Neural crest cell (in vitro differentiated cells): ENCODE data around the gene ZNF529. TPM values are rescaled to one million over a fixed set of nuclear protein-coding genes. Genes with fewer than 3 reads are reported as not detected.
"Not testable (repeated sequence)": the region's sequence is repeated elsewhere in the genome, so short reads cannot be mapped to it uniquely, and the experiment has no call there.

Experiments used
- DNase-seq: peaks from one replicate; pipeline ENCODE4 v3.0.0; 2021; ENCODE audit warnings: low read depth, mixed read lengths, low spot score
- H3K27ac Mint-ChIP-seq: one replicate; pipeline ENCODE4 v1.8.0; 2021; ENCODE audit warnings: mild to moderate bottlenecking, mixed read lengths; ENCODE audit not compliant: unreplicated experiment
- H3K27me3 Mint-ChIP-seq: 2 replicates; pipeline ENCODE4 v1.8.0; 2021; ENCODE audit warnings: low read depth, mild to moderate bottlenecking, mixed read lengths
- H3K36me3 Mint-ChIP-seq: 2 replicates; pipeline ENCODE4 v1.8.0; 2021; ENCODE audit warnings: low read depth, mild to moderate bottlenecking, mixed read lengths
- H3K4me1 Mint-ChIP-seq: 2 replicates; pipeline ENCODE4 v1.8.0; 2021; ENCODE audit warnings: mixed read lengths
- H3K4me3 Mint-ChIP-seq: one replicate; pipeline ENCODE4 v1.8.0; 2021; ENCODE audit warnings: mild to moderate bottlenecking, mixed read lengths
- H3K9me3 Mint-ChIP-seq: 2 replicates; pipeline ENCODE4 v1.8.0; 2021; ENCODE audit warnings: mixed read lengths
- long read RNA-seq: library from polyadenylated mRNA; unstranded; transcript quantifications from one replicate; pipeline ENCODE4 v2.0.0, GENCODE V29; 2020
- total RNA-seq: library from RNA; stranded (reverse); gene quantifications from 2 replicates; pipeline ENCODE4 v1.2.1, GENCODE V29; 2021
- TF ChIP-seq, protein P1 (sequence below): fragments of 200-600 bp; sonication (generic); conservative IDR thresholded peaks from 2 replicates; pipeline ENCODE4 v1.5.0; 2021; ENCODE audit warnings: antibody characterized with exemption, mild to moderate bottlenecking

The ZNF529 gene
- 19.7 and 19.9 TPM in 2 replicates for total RNA-seq
- long read RNA-seq, full-length matches to known transcripts: 6 of 16 reads
- long read RNA-seq, partial matches to known transcripts: 3 of 16 reads
- long read RNA-seq, other reads (novel, unspliced or antisense): 7 of 16 reads

DNA sequence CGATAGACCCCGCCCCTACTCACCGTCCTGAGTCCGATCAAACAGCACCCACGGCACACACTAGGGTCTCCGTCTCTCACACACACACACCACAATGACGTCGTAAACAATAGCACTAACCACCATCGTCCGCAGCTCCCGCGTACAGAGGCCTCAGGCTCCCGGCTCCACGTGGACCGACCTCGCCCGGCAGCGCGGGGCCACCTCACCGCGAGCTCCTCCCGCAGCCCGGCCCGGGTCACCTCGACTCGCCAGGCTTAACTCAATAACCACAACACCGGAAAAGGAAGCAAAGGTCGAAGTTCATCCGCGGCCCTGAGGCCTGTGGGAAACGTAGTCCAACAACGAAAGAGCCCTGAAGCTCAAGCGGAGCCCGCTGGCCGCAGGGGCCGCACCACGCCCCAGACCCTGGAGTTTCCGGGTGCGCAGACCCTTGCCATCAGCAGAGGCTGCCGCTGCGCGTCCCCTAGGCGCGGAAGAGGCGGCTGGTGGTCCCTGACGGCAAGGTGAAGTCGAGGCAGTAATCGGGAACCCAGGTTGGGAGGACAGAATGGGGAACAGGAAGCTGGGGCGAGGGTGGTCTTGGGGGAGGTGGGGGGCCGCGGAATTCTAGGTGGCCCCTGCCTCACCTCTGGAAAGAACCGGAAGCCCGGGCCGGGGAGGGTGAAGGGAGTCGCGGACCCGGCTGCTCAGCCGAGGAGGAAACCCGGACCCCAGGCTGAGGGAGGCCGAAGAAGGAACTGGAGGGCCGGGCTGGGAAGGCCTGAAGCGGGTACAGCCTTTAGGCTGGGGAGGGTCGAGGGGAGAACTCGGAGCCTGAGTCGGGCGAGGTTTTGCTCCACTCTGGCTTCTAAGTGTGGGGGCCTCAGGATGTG, at the start of gene ZNF529:
Gene ZNF529, minus strand, starts transcription at position 273 of the 875 bp plus-strand sequence. CDS start 946 bp downstream, outside the sequence.
- H3K27me3 Mint-ChIP-seq: no peaks in the 10 kb centered on the region
- H3K36me3 Mint-ChIP-seq: peaks cover 36% of the 10 kb centered on the region
- peak within 1 kb of the TSS; percentile 98 for H3K27ac Mint-ChIP-seq
- TF ChIP-seq, protein P1, sequence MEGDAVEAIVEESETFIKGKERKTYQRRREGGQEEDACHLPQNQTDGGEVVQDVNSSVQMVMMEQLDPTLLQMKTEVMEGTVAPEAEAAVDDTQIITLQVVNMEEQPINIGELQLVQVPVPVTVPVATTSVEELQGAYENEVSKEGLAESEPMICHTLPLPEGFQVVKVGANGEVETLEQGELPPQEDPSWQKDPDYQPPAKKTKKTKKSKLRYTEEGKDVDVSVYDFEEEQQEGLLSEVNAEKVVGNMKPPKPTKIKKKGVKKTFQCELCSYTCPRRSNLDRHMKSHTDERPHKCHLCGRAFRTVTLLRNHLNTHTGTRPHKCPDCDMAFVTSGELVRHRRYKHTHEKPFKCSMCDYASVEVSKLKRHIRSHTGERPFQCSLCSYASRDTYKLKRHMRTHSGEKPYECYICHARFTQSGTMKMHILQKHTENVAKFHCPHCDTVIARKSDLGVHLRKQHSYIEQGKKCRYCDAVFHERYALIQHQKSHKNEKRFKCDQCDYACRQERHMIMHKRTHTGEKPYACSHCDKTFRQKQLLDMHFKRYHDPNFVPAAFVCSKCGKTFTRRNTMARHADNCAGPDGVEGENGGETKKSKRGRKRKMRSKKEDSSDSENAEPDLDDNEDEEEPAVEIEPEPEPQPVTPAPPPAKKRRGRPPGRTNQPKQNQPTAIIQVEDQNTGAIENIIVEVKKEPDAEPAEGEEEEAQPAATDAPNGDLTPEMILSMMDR: peak; percentile 18
- DNase-seq: peak; percentile 88
- peaks cover 2% of the 10 kb centered on the region for H3K9me3 Mint-ChIP-seq
- H3K4me1 Mint-ChIP-seq: peaks cover 34% of the 10 kb centered on the region
- H3K4me3 Mint-ChIP-seq: peak within 1 kb of the TSS; percentile 94

DNA sequence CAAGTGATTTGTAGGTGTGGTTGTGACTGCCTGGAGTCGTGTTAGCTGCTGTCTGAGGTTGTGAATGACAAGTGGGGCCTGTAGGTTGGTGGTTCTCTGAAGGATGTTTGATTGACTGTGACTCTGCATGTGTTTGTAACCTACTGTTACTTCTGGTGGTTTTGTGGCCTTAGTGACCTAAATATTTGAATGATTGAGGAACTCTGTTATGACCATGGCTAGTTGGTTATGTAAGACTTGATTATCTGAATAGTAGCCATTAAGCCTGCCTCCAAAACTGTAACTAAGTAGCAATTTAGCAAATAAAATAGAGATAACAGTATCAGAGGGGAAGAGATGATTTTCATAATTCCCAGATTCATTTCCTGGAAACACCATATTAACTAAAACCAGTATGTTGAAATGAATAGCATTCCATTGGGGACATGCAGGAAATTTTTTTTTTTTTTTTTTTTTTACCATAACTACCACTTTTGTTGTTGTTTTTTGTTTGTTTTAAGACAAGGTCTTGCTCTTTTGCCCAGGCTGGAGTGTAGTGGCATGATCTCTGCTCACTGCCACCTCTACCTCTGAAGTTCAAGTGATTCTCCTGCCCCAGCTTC, 32.9 kb upstream of the ZNF529 start:
- Mint-ChIP-seq H3K4me1 (peaks cover 26% of the 10 kb centered on the region), H3K4me3 (peak overlapping the region; percentile 90), H3K27me3 (no peaks in the 10 kb centered on the region), H3K27ac (peak overlapping the region; percentile 95), H3K36me3 (peaks cover 28% of the 10 kb centered on the region), H3K9me3 (peaks cover 2% of the 10 kb centered on the region)
- TF ChIP-seq, protein P1: no peak
- no peak for DNase-seq

DNA sequence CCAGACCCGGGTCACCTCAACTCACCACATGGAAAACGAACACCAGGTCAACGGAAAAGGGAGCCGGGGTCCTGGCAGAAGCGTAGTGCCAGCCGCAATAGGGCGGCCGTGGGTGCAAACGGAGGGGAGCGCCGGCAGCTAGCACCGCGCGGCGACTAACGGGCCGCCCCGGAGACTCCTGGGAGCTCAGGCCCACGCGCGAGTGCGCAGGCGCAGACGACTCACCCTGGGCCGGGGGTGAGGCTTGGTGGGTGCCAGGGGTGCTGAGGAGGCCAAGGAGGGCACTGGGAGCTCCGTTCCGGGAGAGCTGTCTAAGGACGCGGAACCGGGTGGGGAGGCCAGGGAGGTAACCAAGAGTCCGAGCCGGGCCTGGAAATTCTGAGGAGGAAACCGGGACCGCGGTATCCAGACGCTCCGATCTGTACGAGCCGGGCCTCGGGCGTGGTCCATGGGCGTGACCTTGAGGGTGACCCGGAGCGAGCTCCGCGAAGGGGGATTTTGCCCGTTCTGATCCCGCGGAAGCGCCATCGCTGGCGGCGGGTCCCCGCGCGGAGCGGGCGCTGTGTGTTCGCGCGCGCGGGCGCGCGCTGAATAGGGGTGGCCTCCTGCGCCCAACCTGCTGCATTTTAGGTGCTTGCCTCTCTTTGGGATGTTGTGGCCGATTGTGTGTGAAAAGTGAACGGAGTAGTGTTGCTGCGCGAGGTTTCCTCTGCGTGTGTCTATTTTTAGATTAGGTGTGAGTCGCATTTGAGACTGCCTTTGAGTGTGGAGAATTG, 32.2 kb upstream of the ZNF529 start, which contains the start of gene ZNF382:
Gene ZNF382, plus strand, starts transcription at position 213 of the 776 bp plus-strand sequence. CDS start 4,602 bp downstream, outside the sequence.
- Mint-ChIP-seq H3K27me3 (no peaks in the 10 kb centered on the region), H3K36me3 (peaks cover 26% of the 10 kb centered on the region), H3K4me3 (peak within 1 kb of the TSS; percentile 90), H3K9me3 (peaks cover 2% of the 10 kb centered on the region), H3K27ac (peak within 1 kb of the TSS; percentile 95), H3K4me1 (peaks cover 26% of the 10 kb centered on the region)
- TF ChIP-seq, protein P1: no peak
- DNase-seq: peak; percentile 72

DNA sequence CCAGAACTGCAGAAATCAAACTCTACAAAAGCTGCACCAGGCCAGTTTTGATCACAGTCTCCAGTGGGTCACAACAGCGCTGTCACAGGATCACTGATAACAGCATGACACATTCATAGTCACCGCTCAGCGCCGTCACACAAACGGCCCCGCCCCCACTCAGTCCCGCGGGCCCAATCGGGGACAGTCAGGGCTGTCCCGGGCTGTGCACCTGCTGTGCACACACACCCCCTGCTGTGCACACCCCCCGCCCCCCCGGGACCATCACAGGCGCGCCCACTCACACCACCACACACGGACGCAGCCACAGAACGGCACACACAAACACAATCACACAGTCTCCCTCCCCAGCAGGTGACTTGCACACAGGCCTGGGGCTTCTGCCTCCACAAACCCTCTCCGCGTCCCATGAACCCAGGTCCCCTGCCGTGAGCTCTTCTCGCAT, 31.6 kb upstream of the ZNF529 start:
- Mint-ChIP-seq H3K9me3 (peaks cover 2% of the 10 kb centered on the region), H3K4me1 (peaks cover 26% of the 10 kb centered on the region), H3K27me3 (no peaks in the 10 kb centered on the region), H3K36me3 (peaks cover 20% of the 10 kb centered on the region), H3K4me3 (peak overlapping the region; percentile 90), H3K27ac (peak overlapping the region; percentile 87)
- TF ChIP-seq, protein P1: no peak
- peak; percentile 28 for DNase-seq

DNA sequence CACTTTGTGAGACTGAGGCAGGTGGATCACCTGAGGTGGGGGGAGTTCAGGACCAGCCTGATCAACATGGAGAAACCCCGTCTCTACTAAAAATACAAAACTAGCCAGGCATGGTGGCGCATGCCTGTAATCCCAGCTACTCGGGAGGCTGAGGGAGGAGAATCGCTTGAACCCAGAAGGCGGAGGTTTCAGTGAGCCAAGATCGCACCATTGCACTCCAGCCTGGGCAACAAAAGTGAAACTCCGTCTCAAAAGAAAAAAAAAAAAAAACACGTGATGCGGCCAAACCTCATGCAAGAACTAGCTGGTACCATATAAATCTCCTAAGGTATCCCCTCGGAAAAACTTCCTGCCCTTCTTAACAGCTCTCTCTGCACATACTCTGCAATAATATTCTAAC, 29.6 kb upstream of the ZNF529 start:
- H3K27ac Mint-ChIP-seq, H3K4me3 Mint-ChIP-seq: not testable (repeated sequence)
- H3K4me1 Mint-ChIP-seq: peaks cover 21% of the 10 kb centered on the region

More for the DNA sequence above, 29.6 kb upstream of the ZNF529 start:
- not testable (repeated sequence) for DNase-seq, H3K36me3 Mint-ChIP-seq, H3K9me3 Mint-ChIP-seq, H3K27me3 Mint-ChIP-seq
